Measurements from ENCODE around the gene ZNF155.
"Not testable (repeated sequence)": the region's sequence is repeated elsewhere in the genome, so short reads cannot be mapped to it uniquely, and the experiment has no call there.

DNA sequence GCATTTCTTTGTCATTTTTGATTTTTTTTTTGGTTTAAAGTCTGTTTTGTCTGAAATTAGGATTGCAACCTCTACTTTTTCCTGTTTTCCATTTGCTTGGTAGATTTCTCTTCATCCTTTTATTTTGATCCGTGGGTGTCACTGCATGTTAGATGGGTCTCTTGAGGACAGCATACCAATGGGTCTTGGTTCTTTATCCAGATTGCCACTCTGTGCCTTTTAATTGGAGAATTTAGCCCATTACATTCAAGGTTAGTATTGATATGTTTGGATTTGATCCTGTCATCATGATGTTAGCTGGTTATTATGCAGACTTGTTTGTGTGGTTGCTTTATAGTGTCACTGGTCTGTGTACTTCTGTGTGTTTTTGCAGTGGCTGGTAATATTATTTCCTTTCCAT, 36.6 kb upstream of the ZNF155 start:
- TF ChIP-seq CTCF (optimal IDR thresholded peaks at IDR 0.05 in 1 of 3, IDR thresholded peaks at IDR 0.05 in 1 of 3, conservative IDR thresholded peaks at IDR 0.05 in 1 of 3; ENCODE audit: extremely low read depth in 1 of 3, insufficient read depth in 2 of 3, low read length in 3 of 3); EZH2 (IDR thresholded peaks at IDR 0.05; ENCODE audit: low read length): not testable (repeated sequence)

All from keratinocyte (primary cell).